G401.6 (cell line): ENCODE data around the gene CLCN2.

Experiments used
- FAIRE-seq: peaks from 2 replicates; lab custom pipeline; 2012; peaks lifted over from hg19 to GRCh38; lab: Jason Lieb, UNC

Gene CLCN2

GRCh38 chr3:184325269-184325668, 36.1 kb downstream of the CLCN2 start:
- FAIRE-seq, result no peak

DNA sequence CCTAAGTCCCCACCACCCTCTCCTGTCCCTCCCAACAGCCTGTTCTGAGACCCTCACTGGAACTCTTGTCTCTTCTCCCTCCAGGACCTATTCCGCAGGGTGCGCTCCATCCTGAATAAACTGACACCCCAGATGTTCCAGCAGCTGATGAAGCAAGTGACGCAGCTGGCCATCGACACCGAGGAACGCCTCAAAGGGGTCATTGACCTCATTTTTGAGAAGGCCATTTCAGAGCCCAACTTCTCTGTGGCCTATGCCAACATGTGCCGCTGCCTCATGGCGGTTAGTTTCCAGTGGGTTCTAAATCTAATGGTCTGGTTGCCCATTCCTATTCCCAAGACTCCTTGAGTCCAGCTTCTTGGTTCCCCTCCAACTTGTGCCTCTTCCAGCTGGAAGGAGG, 37.7 kb downstream of the CLCN2 start:
- FAIRE-seq, result no peak

DNA sequence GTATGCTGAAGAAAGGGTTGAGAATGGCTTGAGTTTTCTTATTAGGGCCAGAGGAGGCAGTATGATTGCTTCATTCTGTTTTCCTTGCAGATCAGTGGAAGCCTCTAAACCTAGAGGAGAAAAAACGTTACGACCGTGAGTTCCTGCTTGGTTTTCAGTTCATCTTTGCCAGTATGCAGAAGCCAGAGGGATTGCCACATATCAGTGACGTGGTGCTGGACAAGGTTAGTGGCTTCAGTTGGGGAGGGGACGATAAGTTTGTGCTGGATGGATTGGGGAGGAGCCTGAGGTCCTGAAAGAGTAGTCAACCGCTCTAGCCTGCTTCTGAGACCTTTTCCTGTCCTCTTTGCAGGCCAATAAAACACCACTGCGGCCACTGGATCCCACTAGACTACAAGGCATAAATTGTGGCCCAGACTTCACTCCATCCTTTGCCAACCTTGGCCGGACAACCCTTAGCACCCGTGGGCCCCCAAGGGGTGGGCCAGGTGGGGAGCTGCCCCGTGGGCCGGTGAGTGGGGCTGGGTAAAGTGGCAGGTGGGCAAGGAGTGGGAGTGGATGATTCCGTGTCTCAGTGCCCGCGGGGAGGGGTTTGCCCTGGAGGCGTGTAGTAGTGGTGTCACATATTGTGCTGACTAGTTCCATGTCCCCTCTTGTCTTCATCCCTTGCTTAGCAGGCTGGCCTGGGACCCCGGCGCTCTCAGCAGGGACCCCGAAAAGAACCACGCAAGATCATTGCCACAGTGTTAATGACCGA, 38.5 kb downstream of the CLCN2 start:
- FAIRE-seq, result no peak

- no peak for FAIRE-seq
These were observed 39.7 kb downstream of the CLCN2 start for GRCh38 chr3:184321666-184322065.

GRCh38 chr3:184320104-184320445, 41.3 kb downstream of the CLCN2 start:
- FAIRE-seq, result no peak

DNA sequence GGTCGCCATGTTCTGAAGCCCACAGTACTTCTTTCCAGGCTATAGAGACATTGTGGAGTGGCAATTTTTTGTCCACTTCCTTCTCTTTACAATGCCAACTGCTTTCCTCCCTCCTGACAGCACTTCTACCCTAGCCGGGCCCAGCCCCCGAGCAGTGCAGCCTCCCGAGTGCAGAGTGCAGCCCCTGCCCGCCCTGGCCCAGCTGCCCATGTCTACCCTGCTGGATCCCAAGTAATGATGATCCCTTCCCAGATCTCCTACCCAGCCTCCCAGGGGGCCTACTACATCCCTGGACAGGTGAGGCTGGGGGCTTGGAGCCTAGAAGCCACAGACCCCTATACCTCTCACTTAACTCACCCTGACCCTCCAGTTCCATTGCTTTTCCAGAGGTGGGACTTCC, 44.2 kb downstream of the CLCN2 start:
- no peak for FAIRE-seq

DNA sequence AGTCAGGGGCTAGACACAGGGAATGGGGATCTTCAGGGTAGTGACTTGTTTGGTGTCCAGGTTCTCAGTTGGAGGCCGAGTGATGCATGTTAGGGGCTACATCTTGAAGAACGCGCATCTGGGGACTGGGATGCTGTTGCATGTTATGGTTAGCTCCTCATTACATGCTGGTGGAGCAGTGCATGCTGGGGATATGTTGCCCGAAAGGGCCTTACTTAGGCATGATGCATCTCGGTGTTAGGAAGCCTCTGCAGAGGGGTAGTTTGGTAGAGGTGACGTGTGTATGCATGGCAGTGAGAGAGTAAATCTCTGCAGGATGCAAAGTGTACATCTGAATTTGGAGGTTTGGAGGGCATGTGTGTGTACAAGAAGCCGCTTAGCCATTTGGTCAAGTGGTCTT, 44.6 kb downstream of the CLCN2 start:
- no peak for FAIRE-seq

GRCh38 chr3:184315871-184316661, 45.3 kb downstream of the CLCN2 start:
- FAIRE-seq, result no peak

GRCh38 chr3:184315543-184315867, 45.9 kb downstream of the CLCN2 start:
- no peak for FAIRE-seq

- no peak for FAIRE-seq
These were observed 46.5 kb downstream of the CLCN2 start for GRCh38 chr3:184314700-184315542.

DNA sequence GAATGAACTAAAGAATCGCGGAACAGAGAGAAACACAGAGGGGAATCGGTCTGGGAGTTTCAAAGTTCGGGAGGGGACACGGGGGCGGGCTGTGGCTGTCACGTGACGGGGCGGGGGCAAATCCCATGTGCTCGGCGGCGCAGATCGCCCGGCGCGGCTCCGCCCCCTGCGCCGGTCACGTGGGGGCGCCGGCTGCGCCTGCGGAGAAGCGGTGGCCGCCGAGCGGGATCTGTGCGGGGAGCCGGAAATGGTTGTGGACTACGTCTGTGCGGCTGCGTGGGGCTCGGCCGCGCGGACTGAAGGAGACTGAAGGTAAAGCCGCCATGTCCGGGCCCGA, 47.1 kb downstream of the CLCN2 start, which contains the start of gene EIF4G1:
TSS of gene EIF4G1 (plus strand) at position 244 of the 337 bp plus-strand sequence. CDS start 1,191 bp downstream, outside the sequence.
- no peak for FAIRE-seq

GRCh38 chr3:184311633-184312032, 49.8 kb downstream of the CLCN2 start:
- FAIRE-seq, result no peak

- no peak for FAIRE-seq
These were observed 52.7 kb downstream of the CLCN2 start for GRCh38 chr3:184308744-184309143.

- FAIRE-seq, result no peak
These were observed 53.5 kb downstream of the CLCN2 start for GRCh38 chr3:184307915-184308314.

DNA sequence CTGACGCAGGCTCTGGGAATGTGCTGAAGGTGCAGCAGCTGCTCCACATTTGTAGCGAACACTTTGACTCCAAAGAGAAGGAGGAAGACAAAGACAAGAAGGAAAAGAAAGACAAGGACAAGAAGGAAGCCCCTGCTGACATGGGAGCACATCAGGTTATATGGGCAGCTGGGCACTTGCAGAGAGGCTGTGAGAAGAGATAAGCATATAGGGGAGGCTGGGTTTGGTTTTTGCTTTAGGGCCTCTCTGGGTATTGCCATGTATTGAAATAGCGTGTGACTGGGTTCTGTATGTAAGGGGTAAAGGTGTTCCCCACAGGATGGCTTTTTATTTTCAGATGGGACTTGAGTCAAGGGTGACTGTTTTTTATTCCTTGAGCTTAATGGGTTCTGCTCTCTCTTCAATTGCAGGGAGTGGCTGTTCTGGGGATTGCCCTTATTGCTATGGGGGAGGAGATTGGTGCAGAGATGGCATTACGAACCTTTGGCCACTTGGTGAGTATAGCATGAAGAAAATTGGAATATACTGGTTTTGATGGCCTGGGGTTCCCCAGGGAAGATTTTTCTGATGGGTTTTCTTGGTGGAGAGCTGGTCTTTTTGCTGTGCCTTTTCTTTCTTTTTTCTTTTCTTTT, 54.9 kb downstream of the CLCN2 start:
- FAIRE-seq, result no peak

GRCh38 chr3:184305577-184305976, 55.8 kb downstream of the CLCN2 start:
- FAIRE-seq, result no peak

DNA sequence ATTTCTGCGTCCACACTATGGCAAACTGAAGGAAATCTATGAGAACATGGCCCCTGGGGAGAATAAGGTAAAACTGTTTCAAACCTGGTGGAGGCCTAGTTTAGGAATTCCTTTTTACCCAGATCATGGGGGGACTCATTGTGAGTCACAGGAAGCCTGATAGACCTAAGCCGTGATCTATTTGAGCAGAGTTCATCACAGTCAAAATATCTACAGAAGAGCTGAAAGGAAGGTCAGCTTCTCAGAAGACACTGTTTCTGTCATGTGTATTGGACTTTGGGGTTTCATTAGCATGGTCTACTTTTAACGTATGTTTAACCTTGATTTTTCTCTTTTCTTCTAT, 61.1 kb downstream of the CLCN2 start:
- no peak for FAIRE-seq

- no peak for FAIRE-seq
These were observed 61.7 kb downstream of the CLCN2 start for GRCh38 chr3:184299488-184300377.

DNA sequence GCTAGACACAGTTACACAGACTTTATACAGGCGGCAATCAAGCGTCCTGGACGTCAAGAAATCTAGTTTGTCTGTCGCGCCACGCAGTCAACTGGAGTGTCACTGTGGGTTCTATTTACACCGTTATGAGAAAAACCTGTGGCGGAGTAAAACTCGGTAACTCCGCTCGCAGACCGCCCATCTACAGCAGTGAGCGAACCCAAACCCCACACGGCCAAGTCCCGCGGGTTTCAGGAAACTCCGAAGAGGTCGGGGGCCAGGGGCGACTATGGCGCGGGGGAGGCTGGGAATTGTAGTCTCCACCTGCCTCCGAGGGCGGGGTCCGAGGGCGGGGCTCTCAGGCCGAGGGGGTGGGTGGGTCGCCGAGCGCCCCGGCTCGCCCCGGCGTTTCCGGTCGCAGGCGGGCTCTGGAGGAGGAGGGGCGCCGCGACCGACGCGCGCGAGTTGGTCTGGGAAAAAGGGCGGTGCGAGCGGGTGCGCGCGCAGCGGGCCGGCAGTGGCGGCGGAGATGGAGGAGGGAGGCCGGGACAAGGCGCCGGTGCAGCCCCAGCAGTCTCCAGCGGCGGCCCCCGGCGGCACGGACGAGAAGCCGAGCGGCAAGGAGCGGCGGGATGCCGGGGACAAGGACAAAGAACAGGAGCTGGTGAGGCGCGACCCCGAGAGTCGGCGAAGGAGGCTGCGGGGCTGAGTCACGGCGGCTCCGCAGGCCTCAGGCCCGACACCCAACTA, 62.5 kb downstream of the CLCN2 start, which contains the start of gene PSMD2:
TSS of gene PSMD2 (plus strand) at position 483 of the 729 bp plus-strand sequence. CDS start at position 509, 26 bp downstream.
- no peak for FAIRE-seq

GRCh38 chr3:184296616-184297015, 64.8 kb downstream of the CLCN2 start:
- no peak for FAIRE-seq
